Measurements from ENCODE around the gene MADCAM1.
"Not testable (repeated sequence)": the region's sequence is repeated elsewhere in the genome, so short reads cannot be mapped to it uniquely, and the experiment has no call there.

Gene MADCAM1

DNA sequence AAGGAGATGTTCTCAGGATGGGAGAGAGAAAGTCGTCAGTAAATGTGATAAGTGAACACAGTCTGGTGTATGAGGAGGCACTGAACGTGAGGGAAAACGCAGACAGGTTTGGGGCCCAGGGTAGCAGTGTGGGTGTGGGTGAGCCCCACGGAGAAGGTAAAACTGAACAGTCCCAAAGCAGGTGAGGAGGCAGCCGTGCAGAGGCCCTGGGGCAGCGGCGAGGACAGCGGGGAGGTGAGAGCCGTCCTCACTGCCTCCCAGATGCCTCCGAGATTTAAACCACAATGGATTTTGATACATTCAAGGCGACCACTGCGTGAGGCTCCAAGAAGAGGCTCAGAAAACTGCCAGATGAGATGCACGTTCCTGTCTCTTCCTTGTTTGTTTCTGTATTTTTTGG lies 20.9 kb upstream of the MADCAM1 start:
- TF ChIP-seq, protein P1, sequence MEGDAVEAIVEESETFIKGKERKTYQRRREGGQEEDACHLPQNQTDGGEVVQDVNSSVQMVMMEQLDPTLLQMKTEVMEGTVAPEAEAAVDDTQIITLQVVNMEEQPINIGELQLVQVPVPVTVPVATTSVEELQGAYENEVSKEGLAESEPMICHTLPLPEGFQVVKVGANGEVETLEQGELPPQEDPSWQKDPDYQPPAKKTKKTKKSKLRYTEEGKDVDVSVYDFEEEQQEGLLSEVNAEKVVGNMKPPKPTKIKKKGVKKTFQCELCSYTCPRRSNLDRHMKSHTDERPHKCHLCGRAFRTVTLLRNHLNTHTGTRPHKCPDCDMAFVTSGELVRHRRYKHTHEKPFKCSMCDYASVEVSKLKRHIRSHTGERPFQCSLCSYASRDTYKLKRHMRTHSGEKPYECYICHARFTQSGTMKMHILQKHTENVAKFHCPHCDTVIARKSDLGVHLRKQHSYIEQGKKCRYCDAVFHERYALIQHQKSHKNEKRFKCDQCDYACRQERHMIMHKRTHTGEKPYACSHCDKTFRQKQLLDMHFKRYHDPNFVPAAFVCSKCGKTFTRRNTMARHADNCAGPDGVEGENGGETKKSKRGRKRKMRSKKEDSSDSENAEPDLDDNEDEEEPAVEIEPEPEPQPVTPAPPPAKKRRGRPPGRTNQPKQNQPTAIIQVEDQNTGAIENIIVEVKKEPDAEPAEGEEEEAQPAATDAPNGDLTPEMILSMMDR (conservative IDR thresholded peaks at IDR 0.05; ENCODE audit: low read length), result no peak
- no peak for DNase-seq (ENCODE audit: low read depth)

DNA sequence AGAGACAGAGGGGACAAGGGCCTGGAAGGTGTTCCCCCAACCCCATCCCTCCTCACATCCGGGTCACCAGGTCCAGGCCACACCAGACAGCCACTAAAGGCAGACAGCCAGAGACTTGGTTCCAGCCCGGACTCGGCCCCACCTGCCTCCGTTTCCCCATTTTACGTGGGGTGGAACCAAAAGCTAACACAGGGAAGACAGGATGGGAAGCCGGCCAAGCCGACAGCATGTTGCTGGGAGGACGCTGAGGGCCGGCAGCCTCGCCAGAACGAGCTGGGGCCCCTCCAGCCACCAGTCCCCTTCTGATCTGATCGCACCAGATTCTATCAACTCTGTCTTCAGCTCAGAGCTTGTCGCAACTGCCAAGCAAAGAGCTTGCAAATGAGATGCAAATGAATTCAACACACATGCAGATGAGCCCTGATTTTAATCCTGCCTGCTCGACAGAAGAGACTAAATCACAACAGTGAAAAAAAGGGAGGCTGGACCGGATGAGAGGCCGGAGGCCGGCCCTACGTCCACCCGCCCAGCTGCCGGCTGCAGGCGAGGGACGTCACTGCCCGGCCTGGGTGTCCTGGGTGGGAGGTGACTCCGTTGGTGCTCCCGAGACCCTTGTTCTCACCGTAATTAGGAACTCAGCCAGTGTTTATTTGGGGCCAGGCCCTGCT lies 17.9 kb upstream of the MADCAM1 start:
- TF ChIP-seq, protein P1 (conservative IDR thresholded peaks at IDR 0.05; ENCODE audit: low read length), result no peak
- no peak overlapping the region for H3K4me3 ChIP-seq (ENCODE audit: low read length)
- no peak for DNase-seq (ENCODE audit: low read depth)

More for the DNA sequence above, 20.9 kb upstream of the MADCAM1 start:
- no peak overlapping the region for H3K4me3 ChIP-seq (ENCODE audit: low read length)

DNA sequence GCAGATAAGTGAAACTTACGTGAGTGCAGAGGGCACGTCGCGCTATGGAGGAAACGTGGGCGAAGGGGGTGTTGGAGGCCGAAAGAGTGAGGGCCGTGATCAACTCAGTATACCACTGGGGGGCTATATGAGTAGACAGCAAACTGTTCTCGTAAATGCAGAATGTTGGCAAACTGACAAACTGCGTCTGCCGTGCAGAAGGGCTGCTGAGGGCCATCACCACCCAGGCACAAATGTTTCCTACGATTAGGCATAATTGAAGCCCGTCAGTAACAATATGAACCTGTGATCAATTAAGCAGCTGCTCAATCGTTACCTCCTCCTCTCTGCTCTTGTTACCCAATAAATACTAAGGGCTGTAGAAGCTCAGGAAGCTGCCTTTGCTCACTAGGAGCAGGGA lies 17.3 kb upstream of the MADCAM1 start:
- H3K4me3 ChIP-seq (ENCODE audit: low read length), result no peak overlapping the region
- DNase-seq (ENCODE audit: low read depth), result no peak
- TF ChIP-seq, protein P1 (conservative IDR thresholded peaks at IDR 0.05; ENCODE audit: low read length), result no peak

GRCh38 chr19:480016-480855 lies 16.1 kb upstream of the MADCAM1 start:
- peak; percentile 53 for DNase-seq (ENCODE audit: low read depth)
- TF ChIP-seq, protein P1 (conservative IDR thresholded peaks at IDR 0.05; ENCODE audit: low read length), result peak; percentile 52
- H3K4me3 ChIP-seq (ENCODE audit: low read length), result peak overlapping the region; percentile 35

DNA sequence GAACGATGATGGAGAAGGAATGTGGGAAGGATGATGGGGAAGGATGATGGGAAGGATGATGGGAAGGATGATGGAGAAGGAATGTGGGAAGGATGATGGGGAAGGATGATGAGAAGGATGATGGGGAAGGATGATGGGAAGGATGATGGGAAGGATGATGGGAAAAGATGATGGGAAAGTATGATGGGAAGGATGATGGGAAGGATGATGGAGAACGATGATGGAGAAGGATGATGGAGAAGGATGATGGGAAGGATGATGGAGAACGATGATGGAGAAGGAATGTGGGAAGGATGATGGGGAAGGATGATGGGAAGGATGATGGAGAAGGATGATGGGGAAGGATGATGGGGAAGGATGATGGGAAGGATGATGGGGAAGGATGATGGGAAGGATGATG lies 15.2 kb upstream of the MADCAM1 start:
- not testable (repeated sequence) for DNase-seq (ENCODE audit: low read depth); H3K4me3 ChIP-seq (ENCODE audit: low read length)

DNA sequence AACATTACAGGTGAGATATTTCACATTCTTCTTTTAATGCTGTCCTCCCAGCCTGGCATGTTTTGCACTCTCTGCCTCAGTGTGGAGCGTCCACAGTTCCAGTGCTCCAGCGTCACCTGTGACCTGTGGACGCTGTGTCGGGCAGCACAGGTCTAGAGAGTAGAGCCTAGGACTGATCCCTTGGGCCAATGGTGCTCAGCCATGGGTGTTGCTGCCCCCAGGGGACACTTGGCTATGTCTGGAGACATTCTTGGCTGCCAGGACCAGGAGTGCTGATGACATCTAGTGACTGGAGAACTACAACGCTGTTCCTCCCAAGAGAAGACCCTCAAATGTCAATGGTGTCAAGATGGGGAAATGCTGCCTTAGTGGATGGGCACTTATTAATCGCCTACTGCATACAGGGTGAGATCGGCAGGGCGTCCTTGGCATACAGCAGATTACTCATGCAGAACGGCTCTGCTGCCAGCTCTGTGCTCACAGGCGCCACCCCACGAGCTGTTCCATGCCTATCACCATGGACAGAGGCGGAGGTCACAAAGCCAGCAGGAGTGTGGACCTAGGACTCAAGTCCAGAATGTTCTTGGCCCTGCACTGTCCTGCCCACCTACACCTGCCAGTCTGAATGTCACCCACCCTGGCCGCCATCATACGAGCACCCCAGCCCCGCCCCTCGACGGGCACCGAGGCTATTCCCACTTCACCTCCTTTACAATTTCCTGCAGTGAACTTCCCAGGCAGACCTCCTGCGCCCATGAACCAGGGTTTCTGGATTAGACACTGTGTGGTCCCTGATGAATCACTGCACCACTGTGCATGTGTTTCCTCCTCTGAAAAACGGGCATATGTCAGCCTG lies 13.9 kb upstream of the MADCAM1 start:
- DNase-seq (ENCODE audit: low read depth), result no peak
- no peak overlapping the region for H3K4me3 ChIP-seq (ENCODE audit: low read length)
- TF ChIP-seq, protein P1 (conservative IDR thresholded peaks at IDR 0.05; ENCODE audit: low read length), result no peak

GRCh38 chr19:483332-484072 lies 12.8 kb upstream of the MADCAM1 start:
- TF ChIP-seq, protein P1 (conservative IDR thresholded peaks at IDR 0.05; ENCODE audit: low read length), result no peak
- no peak overlapping the region for H3K4me3 ChIP-seq (ENCODE audit: low read length)
- DNase-seq (ENCODE audit: low read depth), result no peak
